Stimulated activated CD8-positive, alpha-beta memory T cell treated with anti-CD3 and anti-CD28 coated beads, Interleukin-7, amount 100 ng/mL, for 1 hour (primary cell): Measurements from ENCODE around the gene PLCB4.

Source experiments
- DNase-seq, 2 donors: peaks; one replicate each; pipeline ENCODE4 v3.0.0-alpha.2; 2020; ENCODE audit warnings: low read depth in 2 of 2

Gene PLCB4

GRCh38 chr20:9517297-9518162 is 448.6 kb downstream of the PLCB4 start:
- DNase-seq: no peak

- DNase-seq: no peak
Measured at GRCh38 chr20:9518576-9519175, 449.8 kb downstream of the PLCB4 start.

DNA sequence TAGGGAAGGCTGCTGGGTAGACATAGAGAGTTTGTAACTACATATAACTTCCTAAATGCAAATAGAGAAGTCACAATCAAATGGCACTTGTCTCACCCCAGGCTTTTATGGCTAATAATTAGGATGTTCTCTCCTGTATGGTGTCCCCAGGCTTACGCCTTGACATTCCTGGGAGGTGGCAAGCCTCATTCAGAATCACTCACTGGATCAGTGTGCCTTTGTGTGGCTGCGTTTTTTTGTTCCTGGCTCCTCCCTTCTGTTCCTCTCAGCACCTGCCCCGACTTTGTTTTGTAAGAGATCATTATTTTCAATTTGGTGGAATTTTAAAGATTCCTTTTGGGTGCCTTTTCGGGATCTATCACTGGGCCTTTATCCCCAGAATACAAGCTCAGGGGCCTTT is 451.2 kb downstream of the PLCB4 start:
- no peak for DNase-seq

DNA sequence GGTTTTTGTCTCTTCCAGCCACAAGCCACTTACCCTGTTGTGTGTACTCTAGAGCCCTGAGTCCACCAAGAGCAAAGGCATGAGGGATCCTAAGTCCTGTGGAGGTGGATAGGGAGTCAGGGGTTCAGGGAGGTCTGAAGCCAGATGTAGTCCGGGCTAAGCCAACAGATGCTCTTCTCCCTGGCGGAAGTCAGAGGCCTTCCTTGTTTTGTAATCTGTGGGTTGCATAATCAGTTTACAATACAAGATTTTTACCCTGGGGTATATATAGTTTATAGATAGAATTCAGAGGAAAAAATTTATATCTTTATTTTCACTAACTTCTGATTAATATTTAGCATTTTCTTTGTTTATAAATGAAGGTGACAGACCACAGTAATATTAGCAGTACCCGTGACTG is 454.7 kb downstream of the PLCB4 start:
- DNase-seq: no peak
